Esophagus squamous epithelium (tissue), 5 donors: ENCODE results near the gene CCDC174. TPM values are rescaled to one million over a fixed set of nuclear protein-coding genes. Genes with fewer than 3 reads are reported as not detected.

Source experiments
- DNase-seq: peaks from one replicate; lab custom pipeline; 2025; lab: John Stamatoyannopoulos, UW
- H3K27ac ChIP-seq, 4 donors: fragments of 200-600 bp; sonication (generic); one replicate each; pipeline ENCODE4 v1.5.1; 2016 to 2019; ENCODE audit warnings: mild to moderate bottlenecking in 1 of 4
- H3K27me3 ChIP-seq, 4 donors: fragments of 200-600 bp; sonication (generic); 1 replicate in 3 of 4; 2 replicates in 1 of 4; pipeline versions ENCODE4 v1.5.1 to v1.6.0; 2017 to 2021; ENCODE audit warnings: antibody characterized with exemption in 1 of 4
- H3K36me3 ChIP-seq, 3 donors: fragments of 200-600 bp; sonication (generic); one replicate each; pipeline ENCODE4 v1.5.1; 2016 to 2019
- H3K4me1 ChIP-seq, 3 donors: fragments of 200-600 bp; sonication (generic); one replicate each; pipeline ENCODE4 v1.5.1; 2017 to 2019
- H3K4me3 ChIP-seq, 4 donors: fragments of 200-600 bp; sonication (generic); 1 replicate in 3 of 4; 2 replicates in 1 of 4; pipeline ENCODE4 v1.5.1; 2016 to 2019; ENCODE audit warnings: mild to moderate bottlenecking in 2 of 4, moderate library complexity in 1 of 4
- H3K9me3 ChIP-seq, 3 donors: fragments of 200-600 bp; sonication (generic); one replicate each; pipeline ENCODE4 v1.5.1; 2016 to 2019
- CTCF ChIP-seq, 6 experiments: fragments of 450-650 bp in 4 of 6; fragments of 200-600 bp in 2 of 6; sonication (generic) in 2 of 6; IDR thresholded peaks; one replicate each; pipeline ENCODE4 v1.5.1; 2016 to 2019; ENCODE audit warnings: antibody characterized with exemption in 6 of 6, mild to moderate bottlenecking in 4 of 6, moderate library complexity in 4 of 6
- POLR2A ChIP-seq, 4 donors: fragments of 450-650 bp; IDR thresholded peaks; one replicate each; pipeline ENCODE4 v1.6.1; 2017; ENCODE audit warnings: antibody characterized with exemption in 4 of 4, mild to moderate bottlenecking in 4 of 4, moderate library complexity in 3 of 4
- WGBS, 2 donors: methylation state at CpG; one replicate each; pipeline ENCODE4 v1.1.5; 2018; 5-methylcytosine and 5-hydroxymethylcytosine counted together
- intact Hi-C: fragments of 100-400 bp; cut with DNase I; formaldehyde crosslinking; loops from one replicate; pipeline ENCODE4 v1.15.0; 2022
- total RNA-seq, 4 donors: library from RNA; depleted of rRNA; stranded (reverse); fragments of >200 nt; gene quantifications; one replicate each; pipeline ENCODE4 v1.1.0, GENCODE V29; 2016
- donor health status: DM: yes; HTN: yes; CAD: no.

Gene CCDC174
- total RNA-seq, 4 donors from 2014 or later, result 9.5 to 17.2 (median 12.1) TPM

GRCh38 chr3:14691239-14691638 lies 39.7 kb downstream of the CCDC174 start:
- H3K9me3 ChIP-seq, result no peaks in the 10 kb centered on the region
- intact Hi-C loops, result no loop called here
- no peak for TF ChIP-seq POLR2A (IDR thresholded peaks at IDR 0.05)
- TF ChIP-seq CTCF (IDR thresholded peaks at IDR 0.05), result no peak
- H3K4me1 ChIP-seq, result no peaks in the 10 kb centered on the region
- no peaks in the 10 kb centered on the region for H3K27me3 ChIP-seq
- H3K36me3 ChIP-seq, result no peaks in the 10 kb centered on the region
- no peak overlapping the region for H3K4me3 ChIP-seq
- 72 to 81% methylated on average over 3 to 4 of the region's 4 CpGs for WGBS, 2 donors
- no peak for DNase-seq
- H3K27ac ChIP-seq, result no peak overlapping the region

GRCh38 chr3:14691719-14692118 lies 40.2 kb downstream of the CCDC174 start:
- intact Hi-C loops, result no loop called here
- WGBS, 2 donors, result 95 to 96% methylated on average over 1 of the region's 1 CpG
- H3K9me3 ChIP-seq, result no peaks in the 10 kb centered on the region

GRCh38 chr3:14698601-14699244 lies 47.2 kb downstream of the CCDC174 start:
- Histone ChIP-seq H3K9me3 (no peaks in the 10 kb centered on the region), H3K36me3 (no peaks in the 10 kb centered on the region), H3K27me3 (no peaks in the 10 kb centered on the region), H3K4me1 (no peaks in the 10 kb centered on the region), H3K4me3 (no peak overlapping the region), H3K27ac (no peak overlapping the region)
- DNase-seq, result no peak
- TF ChIP-seq POLR2A (IDR thresholded peaks at IDR 0.05) (no peak), CTCF (IDR thresholded peaks at IDR 0.05) (no peak)
- intact Hi-C loops, result no loop called here
- WGBS, 2 donors, result 50 to 83% methylated on average over 1 of the region's 1 CpG

More at GRCh38 chr3:14691719-14692118, 40.2 kb downstream of the CCDC174 start:
- Histone ChIP-seq H3K27ac (no peak overlapping the region), H3K36me3 (no peaks in the 10 kb centered on the region), H3K27me3 (no peaks in the 10 kb centered on the region), H3K4me3 (no peak overlapping the region), H3K4me1 (no peaks in the 10 kb centered on the region)
- TF ChIP-seq POLR2A (IDR thresholded peaks at IDR 0.05), result no peak
- DNase-seq, result no peak

- Histone ChIP-seq H3K27ac (no peak overlapping the region), H3K36me3 (no peaks in the 10 kb centered on the region), H3K4me1 (no peaks in the 10 kb centered on the region), H3K9me3 (no peaks in the 10 kb centered on the region), H3K4me3 (no peak overlapping the region), H3K27me3 (no peaks in the 10 kb centered on the region)
- TF ChIP-seq CTCF (IDR thresholded peaks at IDR 0.05) (no peak), POLR2A (IDR thresholded peaks at IDR 0.05) (no peak)
- no CpG with 5 or more reads among the region's 1 CpG for WGBS, 2 donors
- intact Hi-C loops, result no loop called here
- DNase-seq, result no peak
Measured at GRCh38 chr3:14699643-14700042, 48.1 kb downstream of the CCDC174 start.

GRCh38 chr3:14700891-14701290 lies 49.3 kb downstream of the CCDC174 start:
- 60 to 70% methylated on average over 1 to 2 of the region's 3 CpGs for WGBS, 2 donors
- TF ChIP-seq POLR2A (IDR thresholded peaks at IDR 0.05) (no peak), CTCF (IDR thresholded peaks at IDR 0.05) (no peak)
- Histone ChIP-seq H3K4me1 (no peaks in the 10 kb centered on the region), H3K9me3 (no peaks in the 10 kb centered on the region), H3K4me3 (no peak overlapping the region), H3K27ac (no peak overlapping the region), H3K36me3 (no peaks in the 10 kb centered on the region), H3K27me3 (no peaks in the 10 kb centered on the region)
- DNase-seq, result no peak
- intact Hi-C loops, result no loop called here
